HEK293 (cell line): ENCODE results near the gene SNTG2.

Experiments
- CTCF ChIA-PET: fragments of 350-600 bp; formaldehyde crosslinking; extraction: SDS; loops from one replicate; lab custom pipeline; 2021; ENCODE audit warnings: antibody characterized with exemption; lab: Yijun Ruan, JAX
- POLR2A ChIA-PET: fragments of 300-600 bp; formaldehyde crosslinking; extraction: SDS; loops from one replicate; lab custom pipeline; 2020; ENCODE audit warnings: antibody characterized with exemption, inconsistent platforms; lab: Yijun Ruan, JAX
- H3K27ac ChIP-seq: fragments of 200-500 bp; sonication (Bioruptor generic); 2 replicates; pipeline ENCODE4 v1.5.1; 2014; ENCODE audit warnings: low read depth, low read length, control low read depth, inconsistent platforms; ENCODE audit errors: extremely low read depth
- H3K36me3 ChIP-seq, 2 experiments: fragments of 200-500 bp in 1 of 2; sonication (Bioruptor generic) in 1 of 2; 1 replicate in 1 of 2; 2 replicates in 1 of 2; pipeline ENCODE4 v1.5.1; 2014 to 2017; ENCODE audit warnings: inconsistent platforms in 2 of 2, low read length in 2 of 2; ENCODE audit not compliant: control insufficient read depth in 2 of 2, insufficient read depth in 1 of 2
- H3K4me1 ChIP-seq: fragments of 200-500 bp; sonication (Bioruptor generic); 2 replicates; pipeline ENCODE4 v1.5.1; 2014; ENCODE audit warnings: mild to moderate bottlenecking, low read length, inconsistent platforms; ENCODE audit not compliant: control insufficient read depth, insufficient read depth
- H3K4me3 ChIP-seq: 2 replicates; pipeline ENCODE4 v1.5.1; 2011; ENCODE audit warnings: low read depth, mild to moderate bottlenecking, control low read depth, low read length, moderate library complexity
- H3K9me3 ChIP-seq: fragments of 200-500 bp; sonication (Bioruptor generic); 2 replicates; pipeline ENCODE4 v1.5.1; 2014; ENCODE audit warnings: low read depth, low read length, inconsistent platforms; ENCODE audit not compliant: control insufficient read depth, insufficient read depth
- EGR2 ChIP-seq: fragments of 450-650 bp; formaldehyde crosslinking; IDR thresholded peaks from 2 replicates; pipeline ENCODE4 v1.5.1; 2016; ENCODE audit warnings: low read depth, missing biosample characterization, missing genetic modification characterization
- REST ChIP-seq: fragments of 450-650 bp; formaldehyde crosslinking; IDR thresholded peaks from 2 replicates; pipeline ENCODE4 v1.5.1; 2016; ENCODE audit warnings: missing biosample characterization, missing genetic modification characterization
- TRIM28 ChIP-seq: IDR thresholded peaks from 2 replicates; pipeline ENCODE4 v1.6.1; 2011; ENCODE audit warnings: low read length, control low read depth, borderline replicate concordance
- ZFP3 ChIP-seq: fragments of 450-650 bp; formaldehyde crosslinking; IDR thresholded peaks from 2 replicates; pipeline ENCODE4 v1.5.1; 2016; ENCODE audit warnings: low read depth, missing biosample characterization, missing genetic modification characterization
- ZNF10 ChIP-seq: fragments of 450-650 bp; formaldehyde crosslinking; IDR thresholded peaks from 2 replicates; pipeline ENCODE4 v1.5.1; 2017; ENCODE audit warnings: missing biosample characterization, missing genetic modification characterization
- ZNF302 ChIP-seq: fragments of 450-650 bp; formaldehyde crosslinking; IDR thresholded peaks from 2 replicates; pipeline ENCODE4 v1.5.1; 2016; ENCODE audit warnings: missing biosample characterization, missing genetic modification characterization, low read depth
- ZNF335 ChIP-seq: fragments of 450-650 bp; formaldehyde crosslinking; conservative IDR thresholded peaks from 2 replicates; pipeline ENCODE4 v1.5.1; 2016; ENCODE audit warnings: missing biosample characterization, missing genetic modification characterization
- ZNF354C ChIP-seq: fragments of 450-650 bp; formaldehyde crosslinking; IDR thresholded peaks from 2 replicates; pipeline ENCODE4 v1.5.1; 2016; ENCODE audit warnings: missing biosample characterization, missing genetic modification characterization, low read depth, borderline replicate concordance
- ZNF433 ChIP-seq: fragments of 450-650 bp; formaldehyde crosslinking; IDR thresholded peaks from 2 replicates; pipeline ENCODE4 v1.5.1; 2016; ENCODE audit warnings: missing biosample characterization, missing genetic modification characterization, low read depth
- ZNF513 ChIP-seq: fragments of 450-650 bp; IDR thresholded peaks from 2 replicates; pipeline ENCODE4 v1.5.1; 2018; ENCODE audit warnings: missing biosample characterization, missing genetic modification characterization
- ZNF830 ChIP-seq: fragments of 450-650 bp; IDR thresholded peaks from 2 replicates; pipeline ENCODE4 v1.5.0; 2018; ENCODE audit warnings: missing biosample characterization, missing genetic modification characterization, low read depth, mild to moderate bottlenecking, moderate library complexity
- TF ChIP-seq, protein P1 (sequence below): fragments of 450-650 bp; formaldehyde crosslinking; IDR thresholded peaks from 2 replicates; pipeline ENCODE4 v1.5.1; 2016; ENCODE audit warnings: missing biosample characterization, missing genetic modification characterization, borderline replicate concordance

SNTG2 gene

GRCh38 chr2:943821-944220 is 6.8 kb upstream of the SNTG2 start (continued):
- TF ChIP-seq EGR2 (tag by site-specific recombination) (no peak), ZNF354C (tag by site-specific recombination) (no peak), ZNF10 (no peak), ZNF830 (no peak)

DNA sequence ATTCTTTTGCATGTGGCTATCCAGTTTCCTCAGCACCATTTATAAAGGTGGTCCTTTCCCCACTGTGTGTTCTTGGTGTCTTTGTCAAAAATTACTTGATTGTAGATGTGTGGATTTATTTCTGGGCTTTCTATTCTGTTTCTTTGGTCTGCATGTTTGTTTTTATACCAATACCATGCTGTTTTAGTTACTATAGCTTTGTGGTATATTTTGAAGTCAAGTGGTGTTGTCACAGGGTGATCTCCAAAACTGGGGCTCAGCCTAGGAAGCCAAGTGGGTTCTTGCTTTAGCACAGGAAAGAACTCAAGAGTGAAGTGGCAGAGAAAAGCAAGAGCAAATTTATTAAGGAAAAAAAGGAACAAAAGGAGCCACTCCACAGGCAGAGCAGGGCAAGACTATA is 6.0 kb upstream of the SNTG2 start:
- CTCF ChIA-PET = interaction anchor here (0.6 kb wide), 1 partner anchor 49 kb away, joined by 3 read pairs; no protein-coding TSS in a partner anchor
- POLR2A ChIA-PET = no interaction called here
- Histone ChIP-seq H3K36me3 (no peaks in the 10 kb centered on the region), H3K27ac (no peak overlapping the region), H3K4me1 (no peaks in the 10 kb centered on the region), H3K9me3 (no peaks in the 10 kb centered on the region), H3K4me3 (no peak overlapping the region)
- TF ChIP-seq TRIM28 (0 out of 2 replicates have a peak, but pooled peaks have one; percentile 31), REST (tag by site-specific recombination) (no peak)

GRCh38 chr2:945104-945503 is 5.5 kb upstream of the SNTG2 start:
- no peak overlapping the region for H3K4me3 ChIP-seq
- H3K27ac ChIP-seq = no peak overlapping the region
- TF ChIP-seq, protein P1, sequence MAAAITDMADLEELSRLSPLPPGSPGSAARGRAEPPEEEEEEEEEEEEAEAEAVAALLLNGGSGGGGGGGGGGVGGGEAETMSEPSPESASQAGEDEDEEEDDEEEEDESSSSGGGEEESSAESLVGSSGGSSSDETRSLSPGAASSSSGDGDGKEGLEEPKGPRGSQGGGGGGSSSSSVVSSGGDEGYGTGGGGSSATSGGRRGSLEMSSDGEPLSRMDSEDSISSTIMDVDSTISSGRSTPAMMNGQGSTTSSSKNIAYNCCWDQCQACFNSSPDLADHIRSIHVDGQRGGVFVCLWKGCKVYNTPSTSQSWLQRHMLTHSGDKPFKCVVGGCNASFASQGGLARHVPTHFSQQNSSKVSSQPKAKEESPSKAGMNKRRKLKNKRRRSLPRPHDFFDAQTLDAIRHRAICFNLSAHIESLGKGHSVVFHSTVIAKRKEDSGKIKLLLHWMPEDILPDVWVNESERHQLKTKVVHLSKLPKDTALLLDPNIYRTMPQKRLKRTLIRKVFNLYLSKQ (tag by site-specific recombination) = no peak
- TF ChIP-seq ZNF433 (tag by site-specific recombination) (no peak), ZFP3 (tag by site-specific recombination) (no peak), ZNF335 (tag by site-specific recombination) (no peak), ZNF513 (tag by site-specific recombination) (no peak), ZNF302 (tag by site-specific recombination) (no peak)
- H3K9me3 ChIP-seq = no peaks in the 10 kb centered on the region
- POLR2A ChIA-PET = no interaction called here
- CTCF ChIA-PET = interaction anchor here (0.6 kb wide), 1 partner anchor 49 kb away, joined by 3 read pairs; no protein-coding TSS in a partner anchor
- H3K4me1 ChIP-seq = no peaks in the 10 kb centered on the region
- no peaks in the 10 kb centered on the region for H3K36me3 ChIP-seq
